Right forelimb (tissue), 1 donor: ENCODE measurements around the gene FOXN3.
A peak's percentile ranks its signal among the peaks of the same experiment; 100 is the strongest.

Source experiments
- DNase-seq: peaks from one replicate; pipeline ENCODE4 v3.0.0-alpha.2; 2018

FOXN3 gene, protein sequence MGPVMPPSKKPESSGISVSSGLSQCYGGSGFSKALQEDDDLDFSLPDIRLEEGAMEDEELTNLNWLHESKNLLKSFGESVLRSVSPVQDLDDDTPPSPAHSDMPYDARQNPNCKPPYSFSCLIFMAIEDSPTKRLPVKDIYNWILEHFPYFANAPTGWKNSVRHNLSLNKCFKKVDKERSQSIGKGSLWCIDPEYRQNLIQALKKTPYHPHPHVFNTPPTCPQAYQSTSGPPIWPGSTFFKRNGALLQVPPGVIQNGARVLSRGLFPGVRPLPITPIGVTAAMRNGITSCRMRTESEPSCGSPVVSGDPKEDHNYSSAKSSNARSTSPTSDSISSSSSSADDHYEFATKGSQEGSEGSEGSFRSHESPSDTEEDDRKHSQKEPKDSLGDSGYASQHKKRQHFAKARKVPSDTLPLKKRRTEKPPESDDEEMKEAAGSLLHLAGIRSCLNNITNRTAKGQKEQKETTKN

DNA sequence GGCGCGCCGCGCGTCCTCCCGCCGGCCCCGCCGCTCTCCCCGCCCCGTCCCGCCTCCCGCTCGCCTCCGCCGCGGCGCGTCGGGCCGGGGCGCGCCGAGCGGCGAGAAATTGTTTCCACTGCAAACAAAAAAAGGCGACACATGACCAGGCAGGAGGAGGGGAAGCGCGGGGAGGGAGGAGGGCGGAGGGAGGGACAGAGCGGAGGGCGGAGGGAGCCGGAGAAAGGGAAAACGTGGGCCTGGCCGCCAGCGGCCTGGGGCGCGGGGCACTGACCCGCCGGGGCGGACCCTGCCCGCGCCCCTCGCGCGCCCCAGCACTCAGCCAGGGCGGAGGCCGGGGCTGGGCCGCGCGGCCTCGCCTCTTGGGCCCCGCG, at the start of gene FOXN3:
TSS of gene FOXN3 (minus strand) at position 143 of the 374 bp plus-strand sequence. CDS start 4,757 bp downstream, outside the sequence.
- peak; percentile 94 for DNase-seq

DNA sequence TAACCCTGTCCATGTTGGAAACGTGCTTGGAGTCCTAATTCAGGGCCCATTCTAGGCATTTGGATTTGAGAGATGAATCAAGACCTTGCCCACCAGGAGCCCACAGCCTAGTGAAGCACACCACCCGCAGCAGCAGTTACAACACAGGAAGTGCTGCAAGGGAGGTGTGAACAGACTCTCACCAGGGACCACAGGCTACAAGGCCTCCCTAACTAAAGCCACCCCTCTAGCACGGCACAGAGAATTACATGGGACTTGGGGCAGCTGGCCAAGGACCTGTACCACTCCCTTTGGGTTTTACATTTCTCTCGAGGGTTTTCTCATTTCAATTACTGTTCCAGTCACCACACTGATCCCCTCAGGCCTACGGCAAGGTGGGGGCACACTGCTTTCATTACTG, 49.5 kb upstream of the FOXN3 start:
- DNase-seq = no peak

DNA sequence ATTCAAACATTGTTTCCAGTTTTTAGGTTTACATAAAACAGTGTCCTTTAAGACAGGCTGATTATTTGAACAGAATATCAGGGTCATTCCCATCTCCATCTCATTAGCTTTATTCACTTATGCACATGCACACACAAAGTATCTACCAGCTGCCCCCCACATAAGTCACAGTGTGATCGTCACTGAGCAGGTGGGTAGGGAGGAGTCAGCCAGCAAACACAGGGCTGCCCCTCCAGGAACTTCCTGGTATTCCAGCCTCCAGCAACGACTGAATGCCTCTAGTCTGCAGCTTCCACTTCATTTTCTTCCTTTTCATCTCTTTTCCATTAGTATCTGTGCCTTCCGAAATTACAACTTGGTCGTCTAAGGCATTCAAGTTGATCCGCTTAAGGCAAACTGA, 48.8 kb upstream of the FOXN3 start:
- DNase-seq = no peak

DNA sequence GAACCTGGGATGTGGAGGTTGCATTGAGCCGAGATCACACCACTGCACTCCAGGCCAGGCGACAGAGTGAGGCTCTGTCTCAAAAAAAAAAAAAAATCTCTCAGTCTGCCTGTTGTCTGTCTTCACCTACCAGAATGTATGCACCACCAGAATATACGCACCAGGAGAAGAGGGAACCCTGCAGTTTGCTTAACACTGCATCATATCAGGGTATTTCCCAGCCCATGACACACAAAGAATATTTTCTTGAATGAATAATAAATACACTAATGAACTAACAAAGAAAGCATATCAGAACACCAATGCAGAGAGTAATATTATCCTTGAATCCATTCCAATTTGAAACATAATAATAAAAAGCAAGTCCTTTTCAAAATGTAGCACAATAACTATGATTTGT, 44.2 kb upstream of the FOXN3 start:
- no peak for DNase-seq

- DNase-seq = no peak
Observed at GRCh38 chr14:89458713-89459420, 41.8 kb upstream of the FOXN3 start.

DNA sequence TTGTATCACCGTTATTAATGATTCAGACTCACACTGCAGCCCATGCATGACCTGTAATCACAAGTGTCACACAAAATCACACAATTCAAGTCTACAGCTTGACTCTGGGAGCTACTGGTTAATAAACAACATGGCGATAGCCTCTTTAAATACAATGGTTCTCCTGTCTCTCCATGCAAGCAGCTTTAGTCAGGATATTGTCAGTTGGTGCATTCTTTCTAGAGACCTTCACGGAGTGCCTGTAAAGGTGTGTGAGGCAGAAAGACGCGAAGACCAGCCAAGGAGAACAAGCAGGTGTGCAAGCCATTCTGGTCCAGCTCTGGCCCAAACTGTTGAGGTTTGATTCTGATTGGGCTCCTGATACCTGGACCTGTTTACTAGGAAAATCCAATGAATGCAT, 40.0 kb upstream of the FOXN3 start:
- DNase-seq = no peak

- DNase-seq = no peak
Observed at GRCh38 chr14:89455412-89455811, 38.4 kb upstream of the FOXN3 start.

DNA sequence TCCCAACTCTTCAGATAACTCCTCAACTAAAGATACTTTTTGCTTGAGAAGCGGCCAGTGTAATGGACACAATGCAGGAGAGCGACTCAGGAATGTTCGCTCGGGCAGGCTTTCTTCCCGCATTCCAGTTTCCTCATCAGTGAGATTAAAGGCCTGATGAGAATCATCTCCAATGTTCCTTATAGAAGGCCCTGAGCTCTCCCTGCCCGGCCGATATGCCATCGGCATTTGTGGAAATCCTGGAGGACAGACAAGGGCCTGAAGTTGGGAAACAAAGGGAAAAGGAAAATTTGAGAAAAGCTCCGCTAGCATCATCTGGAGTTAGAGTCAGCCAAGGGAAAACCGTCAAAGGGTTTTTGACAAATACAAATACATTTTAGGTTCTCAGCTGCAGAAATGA, 38.0 kb upstream of the FOXN3 start:
- DNase-seq = no peak

GRCh38 chr14:89452281-89452680, 35.2 kb upstream of the FOXN3 start:
- no peak for DNase-seq

DNA sequence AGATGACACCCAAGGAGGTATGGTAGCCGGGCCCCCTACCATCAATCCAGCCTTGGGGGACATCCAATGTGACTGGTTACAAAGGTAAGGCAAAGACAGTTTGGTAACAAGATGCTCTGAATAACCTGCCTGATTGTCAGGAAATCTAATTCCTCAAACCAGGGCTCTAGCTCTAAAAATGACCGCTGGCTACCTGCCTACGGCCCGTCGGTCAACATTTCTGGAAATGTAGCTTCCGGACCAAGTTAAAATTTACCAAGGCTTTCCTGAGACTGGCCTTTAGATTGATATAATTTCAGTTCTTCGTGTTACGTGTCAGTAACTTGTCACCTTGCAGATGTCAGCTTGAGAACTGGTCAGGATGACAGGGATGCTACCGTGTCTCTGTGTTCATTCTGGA, 34.2 kb upstream of the FOXN3 start:
- DNase-seq = no peak

- DNase-seq = no peak
Observed at GRCh38 chr14:89447182-89447944, 30.3 kb upstream of the FOXN3 start.

DNA sequence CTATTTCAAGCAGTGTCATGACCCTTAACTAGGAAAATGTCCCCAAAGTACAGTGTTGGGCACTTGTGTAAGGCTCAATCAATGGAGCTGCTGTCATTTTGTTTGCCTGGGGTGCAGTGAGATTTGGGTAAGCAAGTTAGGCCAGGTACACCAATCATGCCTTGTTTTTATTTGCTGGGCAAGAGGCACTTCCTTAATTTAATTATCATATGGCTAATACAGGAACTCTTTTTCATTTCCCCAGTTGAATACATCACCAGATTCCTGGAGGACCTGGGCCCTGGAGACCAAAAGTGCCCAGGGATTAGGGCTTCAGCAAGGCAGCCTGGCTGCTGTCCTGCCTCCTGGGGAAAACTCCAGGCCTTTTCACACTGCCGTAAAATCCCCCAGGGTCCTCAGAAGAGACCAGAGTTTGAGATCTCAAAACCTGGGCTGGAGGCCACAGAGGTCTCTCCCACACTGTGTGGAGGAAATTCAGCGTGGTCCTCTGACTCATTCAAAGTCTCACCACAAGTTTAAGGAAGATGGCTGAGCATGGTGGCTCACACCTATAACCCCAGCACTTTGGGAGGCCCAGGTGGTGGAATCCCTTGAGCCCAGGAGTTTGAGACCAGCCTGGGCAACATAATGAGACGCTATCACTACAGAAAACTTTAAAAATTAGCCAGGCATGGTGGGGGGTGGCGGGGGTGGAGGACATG, 28.4 kb upstream of the FOXN3 start:
- no peak for DNase-seq

- DNase-seq = no peak
Observed at GRCh38 chr14:89444516-89445125, 27.6 kb upstream of the FOXN3 start.

- DNase-seq = no peak
Observed at GRCh38 chr14:89444044-89444443, 27.0 kb upstream of the FOXN3 start.

DNA sequence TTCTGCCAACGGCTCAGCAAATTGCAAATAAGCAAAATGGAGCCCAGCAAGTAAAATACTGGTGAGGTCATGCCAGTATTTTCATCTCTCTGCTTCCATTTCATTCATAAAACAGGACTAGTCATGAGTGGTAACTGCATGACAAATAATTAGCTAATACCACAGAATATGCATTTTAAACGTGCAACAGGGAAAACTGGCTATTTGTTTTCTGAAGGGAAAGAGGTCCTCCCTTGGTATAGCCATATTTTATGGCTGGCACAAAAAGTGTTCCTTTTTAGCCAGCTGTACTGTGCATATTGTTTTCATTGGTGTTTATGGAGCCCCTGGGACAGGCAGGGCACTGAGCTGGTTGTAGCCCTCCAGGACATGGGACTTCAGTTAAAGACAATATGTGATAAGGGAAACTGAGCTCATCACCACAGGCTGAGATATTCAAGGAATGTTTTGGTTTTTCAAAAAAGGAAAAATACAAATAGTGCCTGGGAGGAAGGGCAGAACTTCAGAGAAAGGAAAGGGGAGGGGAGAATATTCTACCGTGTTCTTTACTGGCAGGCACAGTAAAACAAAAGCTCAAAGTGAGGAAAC, 26.1 kb upstream of the FOXN3 start:
- DNase-seq = no peak

GRCh38 chr14:89442280-89442679, 25.2 kb upstream of the FOXN3 start:
- DNase-seq = no peak

DNA sequence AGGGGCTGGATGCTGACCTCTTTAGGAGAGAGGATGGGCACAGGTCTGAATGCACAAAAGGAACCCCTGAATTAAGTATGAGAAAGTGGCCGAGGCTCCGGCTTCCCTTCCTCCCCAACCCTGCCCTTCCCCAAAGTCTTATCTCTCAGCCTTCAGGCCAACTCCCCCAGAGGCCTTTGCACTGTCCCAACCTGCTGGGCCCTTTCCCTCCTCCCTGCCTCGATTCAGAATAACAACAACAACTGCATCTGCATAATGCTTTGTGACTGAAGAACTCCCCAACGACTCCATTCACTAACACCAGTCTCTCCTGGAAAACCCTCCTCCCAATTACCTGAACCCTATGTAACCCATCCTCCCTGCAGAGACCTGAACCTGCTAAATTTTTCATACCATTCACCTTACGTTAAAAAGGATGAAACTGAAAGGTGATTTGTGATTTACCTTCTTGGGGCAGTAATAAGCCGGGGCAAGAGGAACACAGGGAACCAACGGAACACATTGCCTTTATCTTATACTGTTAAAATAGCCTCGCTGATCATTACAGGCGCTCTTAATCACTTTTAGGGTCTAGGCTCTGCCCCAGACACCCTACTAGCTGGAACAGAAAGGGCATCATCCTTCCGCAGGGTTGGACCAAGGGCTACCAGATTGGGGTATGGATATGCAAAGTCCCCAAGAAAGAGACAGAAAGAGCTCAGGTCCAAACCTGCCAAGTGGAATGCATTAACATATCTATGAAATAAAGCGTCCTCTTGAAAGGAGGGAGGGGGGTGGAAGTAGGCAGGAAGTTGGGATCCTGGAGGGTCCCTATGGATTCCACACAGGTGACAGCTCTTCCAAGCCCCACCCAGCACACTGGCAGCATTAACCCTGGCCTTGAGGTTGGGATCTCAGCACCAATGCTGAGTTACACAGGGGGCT, 24.2 kb upstream of the FOXN3 start:
- no peak for DNase-seq

GRCh38 chr14:89435892-89436656, 19.0 kb upstream of the FOXN3 start:
- DNase-seq = no peak

GRCh38 chr14:89435492-89435891, 18.5 kb upstream of the FOXN3 start:
- no peak for DNase-seq

GRCh38 chr14:89432226-89432625, 15.2 kb upstream of the FOXN3 start:
- DNase-seq = no peak
